Loucy (cell line): ENCODE data around the gene RIPOR2.

Source experiments
- H2AFZ ChIP-seq: fragments of 200-600 bp; sonication (generic); 2 replicates; pipeline ENCODE4 v1.6.0; 2016; ENCODE audit warnings: antibody characterized with exemption, mild to moderate bottlenecking, low read length, moderate library complexity
- H3F3A ChIP-seq: fragments of 200-600 bp; 2 replicates; pipeline ENCODE4 v1.6.0; 2016; ENCODE audit warnings: antibody characterized with exemption, low read depth, mild to moderate bottlenecking
- H3K27me3 ChIP-seq: fragments of 200-600 bp; sonication (generic); 2 replicates; pipeline ENCODE4 v1.6.1; 2014; ENCODE audit warnings: low read length, mild to moderate bottlenecking; ENCODE audit not compliant: insufficient read depth, poor library complexity, severe bottlenecking
- H3K36me3 ChIP-seq: fragments of 200-600 bp; sonication (generic); 2 replicates; pipeline ENCODE4 v1.6.1; 2016; ENCODE audit warnings: low read length; ENCODE audit not compliant: insufficient read depth
- H3K4me1 ChIP-seq: fragments of 200-600 bp; sonication (generic); 2 replicates; pipeline ENCODE4 v1.5.1; 2014; ENCODE audit warnings: low read length, mild to moderate bottlenecking; ENCODE audit not compliant: insufficient read depth, poor library complexity, severe bottlenecking
- H3K4me2 ChIP-seq: fragments of 200-600 bp; sonication (generic); 2 replicates; pipeline ENCODE4 v1.6.0; 2014; ENCODE audit warnings: antibody characterized with exemption, low read length, low read depth, mild to moderate bottlenecking; ENCODE audit not compliant: poor library complexity, severe bottlenecking
- H3K4me3 ChIP-seq: fragments of 200-600 bp; sonication (generic); 2 replicates; pipeline ENCODE4 v1.5.1; 2014; ENCODE audit warnings: low read length, mild to moderate bottlenecking, mixed read lengths; ENCODE audit not compliant: poor library complexity, severe bottlenecking
- H3K79me2 ChIP-seq: fragments of 200-600 bp; sonication (generic); 2 replicates; pipeline ENCODE4 v1.6.1; 2014; ENCODE audit warnings: low read length; ENCODE audit not compliant: insufficient read depth
- H3K9ac ChIP-seq: fragments of 200-600 bp; sonication (generic); 2 replicates; pipeline ENCODE4 v1.6.0; 2014; ENCODE audit warnings: mild to moderate bottlenecking, low read depth, low read length, moderate library complexity; ENCODE audit not compliant: poor library complexity, severe bottlenecking
- H3K9me2 ChIP-seq: fragments of 200-600 bp; sonication (generic); replicated peaks from 2 replicates; pipeline ENCODE4 v1.6.1; 2016; ENCODE audit warnings: low read depth, low read length, mixed read lengths
- H3K9me3 ChIP-seq: fragments of 200-600 bp; sonication (generic); 2 replicates; pipeline ENCODE4 v1.6.1; 2014; ENCODE audit warnings: mild to moderate bottlenecking, antibody characterized with exemption, low read length, low read depth; ENCODE audit not compliant: insufficient read depth
- H4K20me1 ChIP-seq: fragments of 200-600 bp; sonication (generic); 2 replicates; pipeline ENCODE4 v1.6.0; 2014; ENCODE audit warnings: antibody characterized with exemption, low read length, mild to moderate bottlenecking; ENCODE audit not compliant: insufficient read depth, poor library complexity, severe bottlenecking
- EZH2phosphoT487 ChIP-seq: fragments of 200-600 bp; IDR thresholded peaks from 2 replicates; pipeline ENCODE4 v1.6.1; 2018; ENCODE audit warnings: antibody characterized with exemption, mild to moderate bottlenecking, moderate library complexity, borderline replicate concordance
- TF ChIP-seq, protein P1 (sequence below): fragments of 200-600 bp; sonication (generic); conservative IDR thresholded peaks from 2 replicates; pipeline ENCODE4 v1.5.1; 2014; ENCODE audit warnings: mild to moderate bottlenecking, antibody characterized with exemption, low read length

RIPOR2 gene

GRCh38 chr6:24947636-24948035 lies 11.9 kb upstream of the RIPOR2 start:
- no peak overlapping the region for H3K4me3 ChIP-seq
- peaks cover 14% of the 10 kb centered on the region; the same call in 1 of the 2 replicates for H3K79me2 ChIP-seq
- H3F3A ChIP-seq = no peaks in the 10 kb centered on the region; the same call in 1 of the 2 replicates
- TF ChIP-seq, protein P1, sequence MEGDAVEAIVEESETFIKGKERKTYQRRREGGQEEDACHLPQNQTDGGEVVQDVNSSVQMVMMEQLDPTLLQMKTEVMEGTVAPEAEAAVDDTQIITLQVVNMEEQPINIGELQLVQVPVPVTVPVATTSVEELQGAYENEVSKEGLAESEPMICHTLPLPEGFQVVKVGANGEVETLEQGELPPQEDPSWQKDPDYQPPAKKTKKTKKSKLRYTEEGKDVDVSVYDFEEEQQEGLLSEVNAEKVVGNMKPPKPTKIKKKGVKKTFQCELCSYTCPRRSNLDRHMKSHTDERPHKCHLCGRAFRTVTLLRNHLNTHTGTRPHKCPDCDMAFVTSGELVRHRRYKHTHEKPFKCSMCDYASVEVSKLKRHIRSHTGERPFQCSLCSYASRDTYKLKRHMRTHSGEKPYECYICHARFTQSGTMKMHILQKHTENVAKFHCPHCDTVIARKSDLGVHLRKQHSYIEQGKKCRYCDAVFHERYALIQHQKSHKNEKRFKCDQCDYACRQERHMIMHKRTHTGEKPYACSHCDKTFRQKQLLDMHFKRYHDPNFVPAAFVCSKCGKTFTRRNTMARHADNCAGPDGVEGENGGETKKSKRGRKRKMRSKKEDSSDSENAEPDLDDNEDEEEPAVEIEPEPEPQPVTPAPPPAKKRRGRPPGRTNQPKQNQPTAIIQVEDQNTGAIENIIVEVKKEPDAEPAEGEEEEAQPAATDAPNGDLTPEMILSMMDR = no peak
- no peak for TF ChIP-seq EZH2phosphoT487
- no peaks in the 10 kb centered on the region for H4K20me1 ChIP-seq
- no peak overlapping the region for H3K4me2 ChIP-seq
- no peak overlapping the region for H2AFZ ChIP-seq
- H3K36me3 ChIP-seq = peaks cover 41% of the 10 kb centered on the region
- peaks cover 30% of the 10 kb centered on the region for H3K4me1 ChIP-seq
- H3K9me2 ChIP-seq = no peaks in the 10 kb centered on the region
- peaks cover 23% of the 10 kb centered on the region for H3K9me3 ChIP-seq
- no peak overlapping the region for H3K9ac ChIP-seq
- peaks cover 5% of the 10 kb centered on the region for H3K27me3 ChIP-seq

- Histone ChIP-seq H3K4me3 (no peak overlapping the region), H3F3A (no peaks in the 10 kb centered on the region; the same call in 1 of the 2 replicates), H3K4me1 (peaks cover 14% of the 10 kb centered on the region), H3K9me2 (no peaks in the 10 kb centered on the region), H3K36me3 (peaks cover 44% of the 10 kb centered on the region), H3K27me3 (peaks cover 5% of the 10 kb centered on the region), H3K9ac (no peak overlapping the region), H3K4me2 (no peak overlapping the region), H3K79me2 (peaks cover 23% of the 10 kb centered on the region; the same call in 1 of the 2 replicates), H3K9me3 (peaks cover 25% of the 10 kb centered on the region), H2AFZ (no peak overlapping the region), H4K20me1 (no peaks in the 10 kb centered on the region)
- TF ChIP-seq, protein P1 = no peak
- no peak for TF ChIP-seq EZH2phosphoT487
Measured at GRCh38 chr6:24945054-24945453, 9.3 kb upstream of the RIPOR2 start.

GRCh38 chr6:24943774-24944173 lies 8.0 kb upstream of the RIPOR2 start:
- Histone ChIP-seq H3K9ac (no peak overlapping the region), H3K27me3 (peaks cover 5% of the 10 kb centered on the region), H3K79me2 (peaks cover 20% of the 10 kb centered on the region; the same call in 1 of the 2 replicates), H4K20me1 (peaks cover 4% of the 10 kb centered on the region), H3F3A (no peaks in the 10 kb centered on the region), H3K4me1 (peaks cover 2% of the 10 kb centered on the region), H3K36me3 (peaks cover 44% of the 10 kb centered on the region), H3K9me2 (no peaks in the 10 kb centered on the region), H2AFZ (no peak overlapping the region), H3K4me3 (no peak overlapping the region), H3K4me2 (no peak overlapping the region), H3K9me3 (peaks cover 25% of the 10 kb centered on the region)
- no peak for TF ChIP-seq EZH2phosphoT487
- TF ChIP-seq, protein P1 = no peak
